ENCODE data around the gene ITGAV. TPM values are rescaled to one million over a fixed set of nuclear protein-coding genes. Genes with fewer than 3 reads are reported as not detected.

Gene ITGAV
- total RNA-seq, 6 donors from 2014 or later: 19.9 to 75.4 (median 58.7) TPM

- DNase-seq (no peak), ATAC-seq (ENCODE audit: low FRiP score in 2 of 2) (no peak)
- no peaks in the 10 kb centered on the region for H3K27me3 ChIP-seq
- no peak overlapping the region for H3K4me3 ChIP-seq
- H3K9me3 ChIP-seq: no peaks in the 10 kb centered on the region
- whole genome bisulfite sequencing, 2 donors: 96% methylated on average over 1 of the region's 1 CpG
- no peak overlapping the region for H3K27ac ChIP-seq
- H3K4me1 ChIP-seq: peaks cover 0 to 5% (median 0%) of the 10 kb centered on the region in 4 donors
- peaks cover 0 to 15% (median 8%) of the 10 kb centered on the region in 4 donors for H3K36me3 ChIP-seq
- TF ChIP-seq POLR2AphosphoS5 (IDR thresholded peaks at IDR 0.05) (no peak), CTCF (IDR thresholded peaks at IDR 0.05) (no peak), POLR2A (IDR thresholded peaks at IDR 0.05) (no peak), EP300 (IDR thresholded peaks at IDR 0.05) (no peak)
These were observed 28.8 kb downstream of the ITGAV start for GRCh38 chr2:186618696-186619095.

- H3K27me3 ChIP-seq: no peaks in the 10 kb centered on the region
- DNase-seq: no peak
- H3K36me3 ChIP-seq: peaks cover 0 to 45% (median 10%) of the 10 kb centered on the region in 4 donors
- H3K27ac ChIP-seq: no peak overlapping the region
- no peak for ATAC-seq (ENCODE audit: low FRiP score in 2 of 2)
- no peak overlapping the region for H3K4me3 ChIP-seq
- no peaks in the 10 kb centered on the region for H3K9me3 ChIP-seq
- no peaks in the 10 kb centered on the region for H3K4me1 ChIP-seq
- WGBS, 2 donors: 87 to 92% methylated on average over 2 of the region's 2 CpGs
- no peak for TF ChIP-seq POLR2A (IDR thresholded peaks at IDR 0.05)
- TF ChIP-seq CTCF (IDR thresholded peaks at IDR 0.05): no peak
- no peak for TF ChIP-seq EP300 (IDR thresholded peaks at IDR 0.05)
- no peak for TF ChIP-seq POLR2AphosphoS5 (IDR thresholded peaks at IDR 0.05)
These were observed 33.2 kb downstream of the ITGAV start for GRCh38 chr2:186623084-186623483.

- no peaks in the 10 kb centered on the region for H3K27me3 ChIP-seq
- H3K27ac ChIP-seq: no peak overlapping the region
- no peaks in the 10 kb centered on the region for H3K9me3 ChIP-seq
- H3K4me3 ChIP-seq: no peak overlapping the region
- no peak for TF ChIP-seq EP300 (IDR thresholded peaks at IDR 0.05)
- no peak for TF ChIP-seq CTCF (IDR thresholded peaks at IDR 0.05)
- no peak for TF ChIP-seq POLR2A (IDR thresholded peaks at IDR 0.05)
- TF ChIP-seq POLR2AphosphoS5 (IDR thresholded peaks at IDR 0.05): no peak
- no peaks in the 10 kb centered on the region for H3K4me1 ChIP-seq
- ATAC-seq (ENCODE audit: low FRiP score in 2 of 2): no peak
- peaks cover 0 to 45% (median 10%) of the 10 kb centered on the region in 4 donors for H3K36me3 ChIP-seq
- WGBS, 2 donors: 91 to 92% methylated on average over 3 of the region's 3 CpGs
- no peak for DNase-seq
These were observed 34.4 kb downstream of the ITGAV start for GRCh38 chr2:186624276-186624675.

- DNase-seq (no peak), ATAC-seq (ENCODE audit: low FRiP score in 2 of 2) (no peak)
- WGBS, 2 donors: 91% methylated on average over 1 of the region's 1 CpG
- Histone ChIP-seq H3K9me3 (no peaks in the 10 kb centered on the region), H3K27me3 (no peaks in the 10 kb centered on the region), H3K4me1 (no peaks in the 10 kb centered on the region), H3K27ac (no peak overlapping the region), H3K36me3 (peaks cover 0 to 23% (median 0%) of the 10 kb centered on the region in 4 donors), H3K4me3 (no peak overlapping the region)
- TF ChIP-seq POLR2A (IDR thresholded peaks at IDR 0.05) (no peak), CTCF (IDR thresholded peaks at IDR 0.05) (no peak), POLR2AphosphoS5 (IDR thresholded peaks at IDR 0.05) (no peak), EP300 (IDR thresholded peaks at IDR 0.05) (no peak)
These were observed 39.6 kb downstream of the ITGAV start for GRCh38 chr2:186629250-186629996.

GRCh38 chr2:186632417-186632816 lies 42.6 kb downstream of the ITGAV start:
- DNase-seq (no peak), ATAC-seq (ENCODE audit: low FRiP score in 2 of 2) (no peak)
- Histone ChIP-seq H3K9me3 (no peaks in the 10 kb centered on the region), H3K36me3 (peaks cover 0 to 6% (median 0%) of the 10 kb centered on the region in 4 donors), H3K27me3 (no peaks in the 10 kb centered on the region), H3K27ac (no peak overlapping the region), H3K4me3 (no peak overlapping the region), H3K4me1 (no peaks in the 10 kb centered on the region)
- 94 to 96% methylated on average over 2 of the region's 2 CpGs for WGBS, 2 donors
- TF ChIP-seq EP300 (IDR thresholded peaks at IDR 0.05) (no peak), POLR2AphosphoS5 (IDR thresholded peaks at IDR 0.05) (no peak), POLR2A (IDR thresholded peaks at IDR 0.05) (no peak), CTCF (IDR thresholded peaks at IDR 0.05) (no peak)
